VCaP (cell line): ENCODE data around the gene MAN2A1.

Source experiments
- H3K27ac ChIP-seq: fragments of 450-650 bp; 2 replicates; pipeline ENCODE4 v1.5.1; 2017
- CTCF ChIP-seq: fragments of 450-650 bp; conservative IDR thresholded peaks from 2 replicates; pipeline ENCODE4 v1.5.1; 2017; ENCODE audit warnings: mild to moderate bottlenecking, moderate library complexity

MAN2A1 gene

DNA sequence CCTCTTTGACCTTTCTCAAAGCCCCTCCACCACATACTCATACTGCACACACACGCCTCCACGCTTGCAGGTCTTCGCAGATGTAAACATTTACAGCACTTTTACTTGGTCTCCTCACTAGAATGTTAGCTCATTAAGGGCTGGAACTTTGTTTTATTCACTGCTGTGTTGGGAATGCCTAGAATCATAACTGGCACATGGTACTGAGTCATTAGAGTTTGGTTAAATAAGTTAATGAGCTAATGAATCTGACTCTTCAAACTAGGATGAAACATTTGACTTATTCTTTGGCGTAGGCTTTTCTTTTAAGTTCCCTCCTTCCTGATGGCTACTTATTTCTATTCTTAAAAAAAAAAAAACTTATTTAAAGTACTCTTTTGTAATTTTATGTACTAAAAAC, 28.9 kb downstream of the MAN2A1 start:
- no peak for TF ChIP-seq CTCF

GRCh38 chr5:109719978-109720377, 30.3 kb downstream of the MAN2A1 start:
- TF ChIP-seq CTCF = no peak
- no peak overlapping the region for H3K27ac ChIP-seq

More for the DNA sequence above, 28.9 kb downstream of the MAN2A1 start:
- H3K27ac ChIP-seq = no peak overlapping the region

- no peak overlapping the region for H3K27ac ChIP-seq
- no peak for TF ChIP-seq CTCF
These were observed 32.0 kb downstream of the MAN2A1 start for GRCh38 chr5:109721741-109722140.

GRCh38 chr5:109723606-109724005, 33.9 kb downstream of the MAN2A1 start:
- H3K27ac ChIP-seq = no peak overlapping the region
- no peak for TF ChIP-seq CTCF

GRCh38 chr5:109725135-109725534, 35.4 kb downstream of the MAN2A1 start:
- no peak for TF ChIP-seq CTCF
- H3K27ac ChIP-seq = no peak overlapping the region

DNA sequence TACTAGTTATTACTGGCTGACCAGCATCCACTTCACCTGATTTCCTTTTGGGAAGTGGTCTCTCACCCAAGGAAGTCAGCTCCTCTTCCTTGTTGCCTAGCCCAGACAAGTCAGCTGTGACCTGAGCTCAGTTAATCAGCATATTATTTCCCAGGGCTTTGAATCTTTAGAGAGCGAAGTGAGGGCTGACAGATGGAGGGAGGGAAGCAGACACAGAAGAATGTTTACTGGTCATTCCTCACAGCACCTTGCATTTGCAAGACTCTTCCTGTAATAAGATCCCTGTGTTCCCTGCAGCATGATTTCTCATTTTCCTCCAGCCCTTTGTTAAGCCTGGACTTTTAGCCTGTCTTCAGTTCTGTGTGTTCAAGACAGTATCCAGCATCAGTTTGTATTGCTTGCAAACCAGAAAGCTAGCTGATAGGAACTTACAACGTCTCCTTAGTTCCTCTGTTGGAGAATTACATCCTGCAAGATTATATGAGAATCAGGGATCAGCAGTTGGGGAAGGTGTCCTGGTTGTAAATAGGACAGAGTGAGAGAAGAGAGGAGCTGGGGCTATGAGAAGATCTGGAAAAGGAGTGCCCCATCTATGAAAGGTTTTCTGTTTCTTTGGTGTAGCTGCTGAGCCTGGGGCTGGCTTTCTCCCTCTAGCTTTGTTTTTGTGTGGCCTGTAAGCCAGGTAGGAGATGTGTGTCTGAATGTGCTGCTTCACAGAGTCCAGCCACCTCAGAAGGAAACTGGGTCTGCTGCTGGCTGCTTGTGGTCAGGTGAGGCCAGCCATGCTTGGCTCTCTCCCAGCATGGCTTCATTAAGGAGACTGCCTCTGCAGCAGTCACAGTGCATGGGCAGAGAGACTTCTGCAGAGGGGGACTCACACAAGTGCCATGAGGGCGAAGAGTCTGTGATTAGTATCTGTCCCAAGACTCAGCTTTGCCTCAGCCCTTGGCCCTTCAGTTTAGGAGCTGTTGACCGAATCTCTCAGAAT, 50.3 kb downstream of the MAN2A1 start:
- peak overlapping the region; percentile 63 for H3K27ac ChIP-seq

GRCh38 chr5:109740966-109741365, 51.2 kb downstream of the MAN2A1 start:
- TF ChIP-seq CTCF = no peak
- peak overlapping the region; percentile 63; the same call in 1 of the 2 replicates for H3K27ac ChIP-seq

More for the DNA sequence above, 50.3 kb downstream of the MAN2A1 start:
- TF ChIP-seq CTCF = no peak
